Upper lobe of left lung (tissue), 4 donors: ENCODE results near the gene CPSF4L.

Source experiments
- CTCF ChIP-seq, 6 experiments: fragments of 450-650 bp in 4 of 6; fragments of 200-600 bp in 2 of 6; sonication (generic) in 2 of 6; IDR thresholded peaks; one replicate each; pipeline ENCODE4 v1.5.1; 2016 to 2019; ENCODE audit warnings: antibody characterized with exemption in 6 of 6
- EP300 ChIP-seq, 4 donors: sonication (generic); formaldehyde crosslinking; IDR thresholded peaks; one replicate each; pipeline ENCODE4 v1.5.1; 2017; ENCODE audit warnings: antibody characterized with exemption in 4 of 4, control low read depth in 2 of 4
- POLR2A ChIP-seq, 4 donors: fragments of 450-650 bp; IDR thresholded peaks; one replicate each; pipeline ENCODE4 v1.5.1; 2016 to 2017; ENCODE audit warnings: antibody characterized with exemption in 4 of 4, mild to moderate bottlenecking in 2 of 4

- TF ChIP-seq EP300 (IDR thresholded peaks at IDR 0.05) (no peak), CTCF (IDR thresholded peaks at IDR 0.05) (no peak), POLR2A (IDR thresholded peaks at IDR 0.05) (no peak)
Observed at GRCh38 chr17:73300392-73300791, 38.7 kb upstream of the CPSF4L start.
